ENCODE measurements around the gene TUBD1. TPM values are rescaled to one million over a fixed set of nuclear protein-coding genes. Genes with fewer than 3 reads are reported as not detected.
A peak's percentile ranks its signal among the peaks of the same experiment; 100 is the strongest.

Gene TUBD1
- total RNA-seq, 1 donor from 2014 or later = 11.0 TPM

DNA sequence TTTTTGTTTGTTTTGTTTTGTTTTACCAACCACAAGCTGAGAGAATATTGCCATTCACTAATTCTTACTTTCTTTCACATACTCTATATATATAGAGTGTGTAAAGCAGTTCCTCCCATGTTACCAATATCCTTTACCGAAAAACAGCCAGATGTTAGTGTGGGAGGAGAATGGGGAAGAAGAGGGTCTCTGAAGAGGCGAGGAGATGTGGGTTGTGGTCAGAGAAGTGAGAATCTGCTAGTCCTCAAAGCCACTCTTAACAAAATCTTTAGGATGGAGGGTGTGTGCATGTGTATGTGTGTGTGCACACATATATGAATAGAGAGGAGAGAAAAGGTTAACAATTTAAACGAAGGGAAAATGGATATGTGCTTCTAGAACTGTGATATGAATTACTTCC lies 80.6 kb downstream of the TUBD1 start:
- Mint-ChIP-seq H3K4me1 (peaks cover 33% of the 10 kb centered on the region), H3K27me3 (no peaks in the 10 kb centered on the region), H3K9me3 (no peaks in the 10 kb centered on the region), H3K27ac (peak overlapping the region; percentile 77), H3K36me3 (ENCODE audit: low read depth) (peaks cover 50% of the 10 kb centered on the region), H3K4me3 (peak overlapping the region; percentile 54)
- peak; percentile 53 for DNase-seq
- intact Hi-C loops (cut with micrococcal nuclease) = no loop called here

GRCh38 chr17:59811209-59811608 lies 81.5 kb downstream of the TUBD1 start:
- Mint-ChIP-seq H3K27me3 (no peaks in the 10 kb centered on the region), H3K9me3 (no peaks in the 10 kb centered on the region), H3K36me3 (ENCODE audit: low read depth) (peaks cover 46% of the 10 kb centered on the region), H3K4me3 (no peak overlapping the region), H3K27ac (no peak overlapping the region), H3K4me1 (peaks cover 33% of the 10 kb centered on the region)
- intact Hi-C loops (cut with micrococcal nuclease) = no loop called here
- DNase-seq = peak; percentile 50

DNA sequence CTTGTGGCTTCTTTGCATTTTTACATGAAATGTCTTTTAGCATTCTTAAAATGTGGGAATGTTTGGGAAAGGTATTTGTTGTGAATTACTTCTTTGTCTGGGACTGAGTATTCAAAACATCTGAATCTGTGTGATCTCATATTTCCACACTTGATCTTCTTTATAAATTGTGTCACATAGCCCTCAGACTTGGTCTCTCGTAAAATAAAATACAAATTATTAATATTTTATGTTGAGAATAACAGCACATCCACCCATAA lies 81.9 kb downstream of the TUBD1 start:
- no peak for DNase-seq
- Mint-ChIP-seq H3K9me3 (no peaks in the 10 kb centered on the region), H3K4me1 (peaks cover 31% of the 10 kb centered on the region), H3K4me3 (no peak overlapping the region), H3K36me3 (ENCODE audit: low read depth) (peaks cover 43% of the 10 kb centered on the region), H3K27ac (no peak overlapping the region), H3K27me3 (no peaks in the 10 kb centered on the region)
- intact Hi-C loops (cut with micrococcal nuclease) = no loop called here

Other genes with a start within 250 kb of the TUBD1 start
- gene PTRH2, start 185.5 kb downstream of the TUBD1 start, total RNA-seq = 49.0 and 50.3 TPM in 2 replicates
- gene VMP1, start 185.3 kb downstream of the TUBD1 start, total RNA-seq = 417 and 422 TPM in 2 replicates
- 64.0 and 66.4 TPM in 2 replicates for gene RPS6KB1, start 178 bp upstream of the TUBD1 start, total RNA-seq
- gene RNFT1, start 71.8 kb upstream of the TUBD1 start, total RNA-seq = 33.9 and 34.3 TPM in 2 replicates
- 32.4 and 33.7 TPM in 2 replicates for gene HEATR6, start 186.0 kb upstream of the TUBD1 start, total RNA-seq

Measured in activated CD4-positive, alpha-beta T cell treated with anti-CD3 and anti-CD28 coated beads, Interleukin-2, amount 10 ng/mL, durations not matched to agents 24 days and 14 days (primary cell).